ENCODE measurements around the gene F7. TPM values are rescaled to one million over a fixed set of nuclear protein-coding genes. Genes with fewer than 3 reads are reported as not detected.

F7 gene
- total and polyA plus RNA-seq, 9 of the 15 experiments (the other 6 are each of a cell fraction or from before 2014, with no cell fraction given): not detected

GRCh38 chr13:113153810-113154748 is 48.5 kb downstream of the F7 start (continued):
- TF ChIP-seq E2F6 (IDR thresholded peaks at IDR 0.05; ENCODE audit: borderline replicate concordance in 1 of 2, extremely low read depth in 1 of 2, insufficient read depth in 1 of 2, insufficient read length in 1 of 2, low read depth in 1 of 2, low read length in 1 of 2, poor library complexity in 1 of 2, severe bottlenecking in 1 of 2) (peak in 1 of 2 experiments; percentile 68), USF2 (CRISPR knock-in tag; IDR thresholded peaks at IDR 0.05) (peak; percentile 92), RBFOX2 (IDR thresholded peaks at IDR 0.05; ENCODE audit: low read depth, low read length) (peak; percentile 62; the same call in 1 of the 2 replicates), ZBTB12 (CRISPR knock-in tag; IDR thresholded peaks at IDR 0.05) (no peak), ZBTB9 (CRISPR knock-in tag; IDR thresholded peaks at IDR 0.05) (no peak), RFX7 (CRISPR knock-in tag; IDR thresholded peaks at IDR 0.05) (no peak), FIP1L1 (IDR thresholded peaks at IDR 0.05; ENCODE audit: low read depth, low read length, poor library complexity, severe bottlenecking) (no peak), NFRKB (IDR thresholded peaks at IDR 0.05; ENCODE audit: low read depth) (0 out of 2 replicates have a peak, but pooled peaks have one; percentile 45), NR4A1 (CRISPR knock-in tag; IDR thresholded peaks at IDR 0.05) (no peak), NR4A1 (tag; IDR thresholded peaks at IDR 0.05) (no peak), ELK3 (CRISPR knock-in tag; IDR thresholded peaks at IDR 0.05) (no peak), LEF1 (IDR thresholded peaks at IDR 0.05) (peak; percentile 33; the same call in 1 of the 2 replicates), GATA2 (CRISPR knock-in tag; IDR thresholded peaks at IDR 0.05) (no peak), HINFP (tag; conservative IDR thresholded peaks at IDR 0.05; ENCODE audit: low read depth) (no peak), FOXJ3 (CRISPR knock-in tag; IDR thresholded peaks at IDR 0.05) (no peak), PCBP1 (IDR thresholded peaks at IDR 0.05; ENCODE audit: low read depth, low read length, poor library complexity, severe bottlenecking) (no peak), SIN3A (IDR thresholded peaks at IDR 0.05; ENCODE audit: borderline replicate concordance in 2 of 2, control insufficient read depth in 1 of 2, low read depth in 2 of 2, low read length in 2 of 2) (no peak)
